GM13977 (cell line): ENCODE measurements around the gene NANS.

ENCODE experiments used
- DNase-seq: peaks from one replicate; pipeline ENCODE4 v3.0.0; 2012; ENCODE audit warnings: low spot score
- in situ Hi-C: fragments of 300-500 bp; cut with MboI; formaldehyde crosslinking; loops from one replicate; pipeline ENCODE4 v1.12.0; 2022; ENCODE audit warnings: low sequenced_read_pairs, low pct_unique_long_range_greater_than_20kb, mixed read lengths, inconsistent platforms; ENCODE audit not compliant: unreplicated experiment
- TF ChIP-seq, protein P1 (sequence below): IDR thresholded peaks from 2 replicates; pipeline ENCODE4 v1.5.1; 2012; ENCODE audit warnings: mild to moderate bottlenecking, control low read depth; ENCODE audit not compliant: insufficient read depth; ENCODE audit errors: extremely low read depth, missing control alignments

Gene NANS

GRCh38 chr9:98046180-98046543, 10.4 kb upstream of the NANS start:
- in situ Hi-C loops, result no loop called here
- DNase-seq, result no peak
- TF ChIP-seq, protein P1, sequence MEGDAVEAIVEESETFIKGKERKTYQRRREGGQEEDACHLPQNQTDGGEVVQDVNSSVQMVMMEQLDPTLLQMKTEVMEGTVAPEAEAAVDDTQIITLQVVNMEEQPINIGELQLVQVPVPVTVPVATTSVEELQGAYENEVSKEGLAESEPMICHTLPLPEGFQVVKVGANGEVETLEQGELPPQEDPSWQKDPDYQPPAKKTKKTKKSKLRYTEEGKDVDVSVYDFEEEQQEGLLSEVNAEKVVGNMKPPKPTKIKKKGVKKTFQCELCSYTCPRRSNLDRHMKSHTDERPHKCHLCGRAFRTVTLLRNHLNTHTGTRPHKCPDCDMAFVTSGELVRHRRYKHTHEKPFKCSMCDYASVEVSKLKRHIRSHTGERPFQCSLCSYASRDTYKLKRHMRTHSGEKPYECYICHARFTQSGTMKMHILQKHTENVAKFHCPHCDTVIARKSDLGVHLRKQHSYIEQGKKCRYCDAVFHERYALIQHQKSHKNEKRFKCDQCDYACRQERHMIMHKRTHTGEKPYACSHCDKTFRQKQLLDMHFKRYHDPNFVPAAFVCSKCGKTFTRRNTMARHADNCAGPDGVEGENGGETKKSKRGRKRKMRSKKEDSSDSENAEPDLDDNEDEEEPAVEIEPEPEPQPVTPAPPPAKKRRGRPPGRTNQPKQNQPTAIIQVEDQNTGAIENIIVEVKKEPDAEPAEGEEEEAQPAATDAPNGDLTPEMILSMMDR, result no peak

DNA sequence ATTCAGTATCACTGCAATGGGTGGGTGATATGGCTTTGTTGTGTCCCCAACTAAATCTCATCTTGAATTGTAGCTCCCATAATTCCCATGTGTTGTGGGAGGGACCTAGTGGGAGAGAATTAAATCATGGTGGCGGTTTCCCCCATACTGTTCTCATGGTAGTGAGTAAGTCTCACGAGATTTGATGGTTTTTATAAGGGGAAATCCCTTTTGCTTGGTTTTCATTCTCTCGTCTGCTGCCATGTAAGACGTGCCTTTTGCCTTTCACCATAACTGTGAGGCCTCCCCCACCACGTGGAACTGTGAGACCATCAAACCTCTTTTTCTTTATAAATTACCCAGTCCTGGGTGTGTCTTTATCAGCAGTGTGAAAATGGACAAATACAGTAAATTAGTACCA, 9.5 kb upstream of the NANS start:
- TF ChIP-seq, protein P1, result no peak
- DNase-seq, result no peak
- in situ Hi-C loops, result no loop called here

DNA sequence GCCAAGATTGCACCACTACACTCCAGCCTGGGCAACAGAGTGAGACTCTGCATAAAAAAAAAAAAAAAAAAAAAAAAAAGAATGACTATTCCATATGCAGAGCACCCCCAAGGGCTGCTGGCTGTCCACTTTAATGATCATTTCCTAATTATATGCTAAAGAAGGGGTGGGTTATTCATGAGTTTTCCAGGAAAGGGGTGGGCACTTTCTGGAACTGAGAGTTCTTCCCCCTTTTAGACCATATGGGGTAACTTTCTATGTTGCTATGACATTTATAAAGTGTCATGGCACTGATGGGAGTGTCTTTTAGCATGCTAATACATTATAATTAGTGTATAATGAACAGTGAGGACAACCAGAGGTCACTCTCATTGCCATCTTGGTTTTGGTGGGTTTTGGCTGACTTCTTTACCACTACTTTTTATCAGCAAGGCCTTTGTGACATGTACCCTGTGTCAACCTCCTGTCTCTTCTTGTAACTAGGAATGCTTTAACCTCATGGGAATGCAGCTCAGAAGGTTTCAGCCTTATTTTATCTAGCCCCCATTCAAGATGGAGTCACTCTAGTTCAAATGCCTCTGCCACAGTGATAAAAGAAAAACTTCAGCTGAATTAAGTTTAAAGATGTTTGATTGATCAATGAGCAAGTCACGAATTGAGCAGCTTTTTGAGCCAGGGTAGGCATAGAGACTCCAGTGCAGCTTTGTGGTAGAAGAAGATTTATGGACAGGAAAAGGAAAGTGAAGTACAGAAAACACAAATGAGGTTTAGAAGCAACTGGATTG, 7.1 kb upstream of the NANS start:
- TF ChIP-seq, protein P1, result no peak
- in situ Hi-C loops, result no loop called here
- DNase-seq, result no peak

DNA sequence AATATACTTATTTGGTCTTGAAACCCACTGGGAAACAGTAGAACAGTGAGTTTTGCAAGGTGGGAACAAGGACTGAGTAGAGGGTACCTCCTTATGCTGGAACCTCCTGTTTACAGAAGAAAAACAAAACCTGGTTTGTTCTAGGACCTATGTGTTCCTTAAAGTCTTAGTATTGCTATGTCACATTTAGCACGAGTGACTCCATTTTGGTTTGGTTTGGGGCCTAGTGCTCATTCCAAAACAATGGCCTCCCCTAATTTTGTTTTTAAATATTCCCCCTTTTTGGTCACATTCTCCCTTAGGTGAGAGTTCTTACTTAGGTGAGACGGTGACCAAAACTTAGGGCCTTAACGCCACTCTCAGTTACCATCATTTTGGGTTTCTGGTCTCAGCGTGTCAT, 6.2 kb upstream of the NANS start:
- TF ChIP-seq, protein P1, result no peak
- in situ Hi-C loops, result no loop called here
- no peak for DNase-seq

GRCh38 chr9:98054376-98054951, 2.1 kb upstream of the NANS start:
- TF ChIP-seq, protein P1, result no peak
- DNase-seq, result no peak
- in situ Hi-C loops, result no loop called here

DNA sequence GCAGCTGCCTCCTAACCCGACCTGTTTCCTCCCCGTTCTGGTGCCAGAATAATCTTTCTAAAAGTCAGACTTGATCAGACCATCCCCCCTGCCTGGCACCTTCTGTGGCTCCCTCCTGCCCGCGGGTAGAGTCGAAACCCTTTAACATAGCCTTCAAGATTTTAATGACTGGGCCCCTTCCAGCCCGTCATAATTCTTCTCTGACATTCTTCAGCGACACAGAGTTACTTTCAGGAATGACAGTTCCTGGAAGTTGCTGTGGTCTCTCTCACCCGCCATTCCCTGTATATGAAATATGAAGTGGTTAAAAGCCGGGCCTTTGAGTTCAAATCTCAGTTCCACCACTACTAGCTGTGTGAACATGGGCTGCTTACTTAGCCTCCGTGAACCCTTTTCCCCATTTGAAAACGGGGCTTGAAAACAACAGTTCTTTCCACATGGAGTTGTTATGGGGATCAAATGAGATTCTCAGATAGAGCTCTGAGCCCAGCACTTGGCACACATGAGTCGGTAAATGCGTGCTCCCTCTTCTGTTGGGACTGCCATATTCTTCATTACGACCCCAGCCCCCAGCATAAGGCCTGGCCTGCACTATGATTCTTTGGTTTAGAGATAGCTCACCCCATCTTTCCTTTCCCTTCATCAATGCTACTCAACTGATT, 737 bp downstream of the NANS start:
- in situ Hi-C loops, result no loop called here
- TF ChIP-seq, protein P1, result no peak
- DNase-seq, result no peak
